HepG2 (cell line): Measurements from ENCODE around the gene ANKFY1. TPM values are rescaled to one million over a fixed set of nuclear protein-coding genes. Genes with fewer than 3 reads are reported as not detected.

ENCODE experiments used
- CREM ChIP-seq, 2 experiments: sonication (generic) in 1 of 2; formaldehyde crosslinking in 1 of 2; IDR thresholded peaks; 2 replicates each; pipeline versions ENCODE4 v1.4.0 to v1.6.1; 2016 to 2020; ENCODE audit warnings: antibody characterized with exemption in 1 of 2, mild to moderate bottlenecking in 1 of 2, missing genetic modification reagents in 1 of 2
- HHEX ChIP-seq: IDR thresholded peaks from 2 replicates; pipeline ENCODE4 v1.6.1; 2016; ENCODE audit warnings: control low read depth
- JUND ChIP-seq: sonication (generic); formaldehyde crosslinking; IDR thresholded peaks from 2 replicates; pipeline ENCODE4 v1.8.0; 2022; ENCODE audit warnings: mild to moderate bottlenecking, missing genetic modification reagents
- MEIS2 ChIP-seq: sonication (generic); formaldehyde crosslinking; IDR thresholded peaks from 2 replicates; pipeline ENCODE4 v1.9.0; 2021; ENCODE audit warnings: mild to moderate bottlenecking, missing genetic modification reagents
- POLR2AphosphoS5 ChIP-seq: IDR thresholded peaks from 2 replicates; pipeline ENCODE4 v1.6.1; 2012; ENCODE audit warnings: low read depth, low read length
- RAD21 ChIP-seq: fragments of 450-650 bp; formaldehyde crosslinking; IDR thresholded peaks from 2 replicates; pipeline ENCODE4 v1.5.0; 2020; ENCODE audit warnings: mild to moderate bottlenecking
- SMAD1 ChIP-seq: sonication (generic); formaldehyde crosslinking; IDR thresholded peaks from 2 replicates; pipeline ENCODE4 v1.4.0; 2020; ENCODE audit warnings: missing genetic modification reagents, low read depth, mild to moderate bottlenecking, borderline replicate concordance
- SMAD9 ChIP-seq: sonication (generic); formaldehyde crosslinking; IDR thresholded peaks from 2 replicates; pipeline ENCODE4 v1.5.1; 2020; ENCODE audit warnings: mild to moderate bottlenecking, missing genetic modification reagents
- YY1 ChIP-seq: IDR thresholded peaks from 2 replicates; pipeline ENCODE4 v1.6.1; 2011; ENCODE audit warnings: low read length, low read depth, moderate library complexity, mild to moderate bottlenecking; ENCODE audit not compliant: insufficient read depth, insufficient replicate concordance
- ZEB1 ChIP-seq: IDR thresholded peaks from 2 replicates; pipeline ENCODE4 v1.6.1; 2012; ENCODE audit warnings: mild to moderate bottlenecking, low read depth, inconsistent platforms; ENCODE audit not compliant: insufficient replicate concordance
- ZNF235 ChIP-seq: sonication (generic); formaldehyde crosslinking; IDR thresholded peaks from 2 replicates; pipeline ENCODE4 v1.8.1; 2023; ENCODE audit warnings: mild to moderate bottlenecking, missing genetic modification reagents, borderline replicate concordance
- ZNF512 ChIP-seq: sonication (generic); formaldehyde crosslinking; IDR thresholded peaks from 2 replicates; pipeline ENCODE4 v1.4.0; 2020; ENCODE audit warnings: mild to moderate bottlenecking, missing genetic modification reagents
- ZNF574 ChIP-seq: sonication (generic); formaldehyde crosslinking; IDR thresholded peaks from 2 replicates; pipeline ENCODE4 v1.4.0; 2020; ENCODE audit warnings: missing genetic modification reagents
- ZNF605 ChIP-seq: sonication (generic); formaldehyde crosslinking; IDR thresholded peaks from 2 replicates; pipeline ENCODE4 v1.8.0; 2022; ENCODE audit warnings: mild to moderate bottlenecking, missing genetic modification reagents
- ZNF841 ChIP-seq: sonication (generic); formaldehyde crosslinking; IDR thresholded peaks from 2 replicates; pipeline ENCODE4 v1.8.1; 2023; ENCODE audit warnings: missing genetic modification reagents, borderline replicate concordance
- ZUFSP ChIP-seq: sonication (generic); formaldehyde crosslinking; IDR thresholded peaks from 2 replicates; pipeline ENCODE4 v1.9.0; 2021; ENCODE audit warnings: missing genetic modification reagents, mild to moderate bottlenecking, borderline replicate concordance
- polyA plus RNA-seq, 8 experiments: library from polyadenylated mRNA; depleted of rRNA in 3 of 8; stranded (reverse) in 7 of 8; unstranded in 1 of 8; fragments of >200 nt; fragmentation: Illumina TruSeq in 4 of 8; extraction: Trizol in 4 of 8; gene quantifications; 2 replicates each; pipeline versions ENCODE4 v1.2.1 to v1.2.3, GENCODE V29; 2011 to 2016; ENCODE audit warnings: low read depth in 4 of 8, missing spikeins in 1 of 8, mixed read lengths in 1 of 8; ENCODE audit not compliant: insufficient read depth in 1 of 8
- total RNA-seq, 5 experiments: library from RNA; depleted of rRNA; stranded (reverse); fragments of >200 nt; fragmentation: Illumina TruSeq; extraction: Trizol; gene quantifications; 2 replicates each; pipeline ENCODE4 v1.2.3, GENCODE V29; 2016; ENCODE audit warnings: low read depth in 1 of 5
- TF ChIP-seq, protein P1 (sequence below): IDR thresholded peaks from 2 replicates; pipeline ENCODE4 v1.6.1; 2016; ENCODE audit warnings: missing genetic modification reagents, missing compliant biosample characterization
- TF ChIP-seq, protein P2 (sequence below), 2 experiments: IDR thresholded peaks; 2 replicates each; pipeline ENCODE4 v1.6.1; 2011 to 2012; ENCODE audit warnings: low read length in 2 of 2, borderline replicate concordance in 1 of 2, low read depth in 1 of 2, mild to moderate bottlenecking in 1 of 2, moderate library complexity in 1 of 2

The ANKFY1 gene
- total and polyA plus RNA-seq, 2 of the 13 experiments (the other 11 are each of a cell fraction or from before 2014, with no cell fraction given): 11.9 to 16.8 TPM

DNA sequence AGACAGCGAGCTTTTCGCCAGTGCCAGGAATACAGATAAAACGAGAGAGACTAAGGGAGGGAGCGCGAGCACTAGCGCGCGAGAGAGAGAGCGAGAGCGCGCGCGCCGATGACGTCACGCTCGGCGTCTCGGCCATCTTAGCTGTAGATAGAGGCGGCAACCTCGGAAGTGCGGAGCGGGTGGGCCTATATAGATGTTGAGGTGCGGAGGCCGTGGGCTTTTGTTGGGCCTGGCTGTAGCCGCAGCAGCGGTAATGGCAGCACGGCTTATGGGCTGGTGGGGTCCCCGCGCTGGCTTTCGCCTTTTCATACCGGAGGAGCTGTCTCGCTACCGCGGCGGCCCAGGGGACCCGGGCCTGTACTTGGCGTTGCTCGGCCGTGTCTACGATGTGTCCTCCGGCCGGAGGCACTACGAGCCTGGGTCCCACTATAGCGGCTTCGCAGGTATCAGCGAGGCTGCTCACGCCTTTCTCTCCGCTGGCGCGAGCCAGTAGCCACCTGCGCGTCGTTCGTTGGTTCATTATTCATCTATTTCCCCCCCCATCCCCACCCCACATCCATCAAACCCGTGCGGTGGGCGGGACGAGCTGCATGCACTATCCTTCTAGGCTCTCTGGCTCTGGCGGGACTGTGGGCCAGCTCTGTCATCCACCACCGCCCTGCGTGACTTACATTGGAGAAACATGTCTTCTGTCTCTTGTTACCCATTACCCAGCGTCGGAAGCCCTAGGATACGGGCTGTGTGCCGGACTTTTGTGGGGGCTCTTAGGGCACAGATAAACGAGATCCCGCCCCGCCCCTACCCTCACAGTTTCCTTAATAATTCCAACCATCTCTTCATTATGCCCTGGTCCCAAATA, 120.0 kb downstream of the ANKFY1 start (continued):
- TF ChIP-seq ZUFSP (CRISPR knock-in tag) (no peak), ZNF841 (CRISPR knock-in tag) (no peak), POLR2AphosphoS5 (peak; percentile 83), ZNF235 (CRISPR knock-in tag) (0 out of 2 replicates have a peak, but pooled peaks have one; percentile 55), YY1 (peak; percentile 94), ZNF605 (CRISPR knock-in tag) (peak; percentile 75), MEIS2 (CRISPR knock-in tag) (0 out of 2 replicates have a peak, but pooled peaks have one; percentile 78), SMAD1 (no peak), ZNF574 (CRISPR knock-in tag) (no peak), JUND (CRISPR knock-in tag) (peak; percentile 82), HHEX (CRISPR knock-in tag) (no peak), ZNF512 (no peak), ZEB1 (no peak), RAD21 (no peak), SMAD9 (CRISPR knock-in tag) (no peak), CREM (IDR thresholded peaks at IDR 0.05) (peak; percentile 93), CREM (CRISPR knock-in tag; IDR thresholded peaks at IDR 0.05) (peak; percentile 58; the same call in 1 of the 2 replicates)
- TF ChIP-seq, protein P1, sequence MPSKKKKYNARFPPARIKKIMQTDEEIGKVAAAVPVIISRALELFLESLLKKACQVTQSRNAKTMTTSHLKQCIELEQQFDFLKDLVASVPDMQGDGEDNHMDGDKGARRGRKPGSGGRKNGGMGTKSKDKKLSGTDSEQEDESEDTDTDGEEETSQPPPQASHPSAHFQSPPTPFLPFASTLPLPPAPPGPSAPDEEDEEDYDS (CRISPR knock-in tag): peak; percentile 69
- TF ChIP-seq, protein P2, sequence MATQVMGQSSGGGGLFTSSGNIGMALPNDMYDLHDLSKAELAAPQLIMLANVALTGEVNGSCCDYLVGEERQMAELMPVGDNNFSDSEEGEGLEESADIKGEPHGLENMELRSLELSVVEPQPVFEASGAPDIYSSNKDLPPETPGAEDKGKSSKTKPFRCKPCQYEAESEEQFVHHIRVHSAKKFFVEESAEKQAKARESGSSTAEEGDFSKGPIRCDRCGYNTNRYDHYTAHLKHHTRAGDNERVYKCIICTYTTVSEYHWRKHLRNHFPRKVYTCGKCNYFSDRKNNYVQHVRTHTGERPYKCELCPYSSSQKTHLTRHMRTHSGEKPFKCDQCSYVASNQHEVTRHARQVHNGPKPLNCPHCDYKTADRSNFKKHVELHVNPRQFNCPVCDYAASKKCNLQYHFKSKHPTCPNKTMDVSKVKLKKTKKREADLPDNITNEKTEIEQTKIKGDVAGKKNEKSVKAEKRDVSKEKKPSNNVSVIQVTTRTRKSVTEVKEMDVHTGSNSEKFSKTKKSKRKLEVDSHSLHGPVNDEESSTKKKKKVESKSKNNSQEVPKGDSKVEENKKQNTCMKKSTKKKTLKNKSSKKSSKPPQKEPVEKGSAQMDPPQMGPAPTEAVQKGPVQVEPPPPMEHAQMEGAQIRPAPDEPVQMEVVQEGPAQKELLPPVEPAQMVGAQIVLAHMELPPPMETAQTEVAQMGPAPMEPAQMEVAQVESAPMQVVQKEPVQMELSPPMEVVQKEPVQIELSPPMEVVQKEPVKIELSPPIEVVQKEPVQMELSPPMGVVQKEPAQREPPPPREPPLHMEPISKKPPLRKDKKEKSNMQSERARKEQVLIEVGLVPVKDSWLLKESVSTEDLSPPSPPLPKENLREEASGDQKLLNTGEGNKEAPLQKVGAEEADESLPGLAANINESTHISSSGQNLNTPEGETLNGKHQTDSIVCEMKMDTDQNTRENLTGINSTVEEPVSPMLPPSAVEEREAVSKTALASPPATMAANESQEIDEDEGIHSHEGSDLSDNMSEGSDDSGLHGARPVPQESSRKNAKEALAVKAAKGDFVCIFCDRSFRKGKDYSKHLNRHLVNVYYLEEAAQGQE (IDR thresholded peaks at IDR 0.05; ENCODE audit: borderline replicate concordance in 1 of 2, low read depth in 1 of 2, low read length in 2 of 2): peak in 1 of 2 experiments; percentile 25; a peak in 1 of 4 replicates
